Measurements from ENCODE around the gene YIPF4. TPM values are rescaled to one million over a fixed set of nuclear protein-coding genes. Genes with fewer than 3 reads are reported as not detected.

Gene YIPF4
- polyA plus RNA-seq, 1 of the 3 experiments (the other 2 are of a cell fraction): 3.5 TPM

Other genes starting within 250 kb of the YIPF4 start
- gene DPY30, start 238.1 kb upstream of the YIPF4 start, polyA plus RNA-seq (2012; rRNA removed): 130 and 155 TPM in 2 replicates
- gene SPAST, start 214.3 kb upstream of the YIPF4 start, polyA plus RNA-seq (2012; rRNA removed): 6.1 and 6.8 TPM in 2 replicates
- 13.7 and 20.5 TPM in 2 replicates for gene SLC30A6, start 112.0 kb upstream of the YIPF4 start, polyA plus RNA-seq (2012; rRNA removed)
- 0.02 TPM in 1 of 2 replicates, not detected in the other for gene NLRC4, start 13.0 kb upstream of the YIPF4 start, polyA plus RNA-seq (2012; rRNA removed)
- gene BIRC6, start 79.1 kb downstream of the YIPF4 start, polyA plus RNA-seq (2012; rRNA removed): 28.9 and 35.3 TPM in 2 replicates

Measured in SK-N-SH (cell line).